ENCODE measurements around the gene TNFRSF19.
"Not testable (repeated sequence)": the region's sequence is repeated elsewhere in the genome, so short reads cannot be mapped to it uniquely, and the experiment has no call there.

Gene TNFRSF19

GRCh38 chr13:23586336-23586735 lies 16.1 kb downstream of the TNFRSF19 start:
- Histone ChIP-seq H3K9me3 (replicated peaks; ENCODE audit: insufficient read depth, low read length) (no peaks in the 10 kb centered on the region), H2AFZ (ENCODE audit: low read length) (no peak overlapping the region), H3K36me3 (replicated peaks; ENCODE audit: insufficient read depth, low read length) (no peaks in the 10 kb centered on the region), H3K4me1 (ENCODE audit: low read length) (no peaks in the 10 kb centered on the region), H4K20me1 (ENCODE audit: insufficient read depth, low read length) (no peaks in the 10 kb centered on the region), H3K79me2 (ENCODE audit: low read length) (no peaks in the 10 kb centered on the region), H3K9ac (ENCODE audit: low read length) (no peak overlapping the region), H3K4me2 (ENCODE audit: low read depth, low read length) (no peak overlapping the region), H3F3A (ENCODE audit: insufficient read depth, low read length) (no peaks in the 10 kb centered on the region), H3K9me2 (replicated peaks; ENCODE audit: insufficient read depth, low read length) (no peaks in the 10 kb centered on the region), H3K4me3 (ENCODE audit: low read length) (no peak overlapping the region), H3K27ac (ENCODE audit: low read length) (no peak overlapping the region), H3K27me3 (replicated peaks; ENCODE audit: insufficient read depth, low read length) (no peaks in the 10 kb centered on the region)
- TF ChIP-seq EZH2 (optimal IDR thresholded peaks at IDR 0.05; ENCODE audit: low read depth, low read length) (no peak), EZH2phosphoT487 (IDR thresholded peaks at IDR 0.05; ENCODE audit: low read length) (no peak), CTCF (IDR thresholded peaks at IDR 0.05; ENCODE audit: low read length) (no peak)
- DNase-seq = no peak

DNA sequence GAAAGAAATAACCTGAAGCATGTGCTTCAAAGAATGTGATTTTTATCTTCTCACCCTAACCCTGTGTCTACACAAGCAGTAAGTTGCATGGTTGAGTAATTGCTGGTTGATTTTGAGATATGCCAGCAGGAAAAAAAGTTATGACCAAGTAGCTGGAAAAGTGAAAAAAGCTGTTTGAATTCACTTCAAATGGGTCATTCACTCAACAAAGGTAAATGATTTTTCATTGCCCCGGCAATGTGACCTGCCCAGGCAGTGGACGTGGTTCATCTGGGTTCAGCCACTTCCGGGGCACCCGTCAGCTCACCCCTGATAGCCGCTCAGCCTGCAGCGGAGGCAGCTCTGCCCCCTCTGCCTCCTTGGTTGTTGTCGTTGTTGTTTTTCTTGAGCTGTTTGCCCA lies 18.5 kb downstream of the TNFRSF19 start:
- Histone ChIP-seq H2AFZ (ENCODE audit: low read length) (no peak overlapping the region), H3K4me3 (ENCODE audit: low read length) (no peak overlapping the region), H3K27me3 (replicated peaks; ENCODE audit: insufficient read depth, low read length) (no peaks in the 10 kb centered on the region), H3K9ac (ENCODE audit: low read length) (no peak overlapping the region), H3K79me2 (ENCODE audit: low read length) (no peaks in the 10 kb centered on the region), H3K4me2 (ENCODE audit: low read depth, low read length) (no peak overlapping the region), H3K9me3 (replicated peaks; ENCODE audit: insufficient read depth, low read length) (no peaks in the 10 kb centered on the region), H4K20me1 (ENCODE audit: insufficient read depth, low read length) (no peaks in the 10 kb centered on the region), H3F3A (ENCODE audit: insufficient read depth, low read length) (no peaks in the 10 kb centered on the region), H3K9me2 (replicated peaks; ENCODE audit: insufficient read depth, low read length) (no peaks in the 10 kb centered on the region), H3K4me1 (ENCODE audit: low read length) (no peaks in the 10 kb centered on the region), H3K27ac (ENCODE audit: low read length) (no peak overlapping the region), H3K36me3 (replicated peaks; ENCODE audit: insufficient read depth, low read length) (no peaks in the 10 kb centered on the region)
- no peak for DNase-seq
- no peak for TF ChIP-seq EZH2phosphoT487 (IDR thresholded peaks at IDR 0.05; ENCODE audit: low read length)

- Histone ChIP-seq H3K4me2 (ENCODE audit: low read depth, low read length) (no peak overlapping the region), H3K36me3 (replicated peaks; ENCODE audit: insufficient read depth, low read length) (no peaks in the 10 kb centered on the region), H3K9ac (ENCODE audit: low read length) (no peak overlapping the region), H3K27ac (ENCODE audit: low read length) (no peak overlapping the region), H2AFZ (ENCODE audit: low read length) (no peak overlapping the region), H3F3A (ENCODE audit: insufficient read depth, low read length) (no peaks in the 10 kb centered on the region), H3K79me2 (ENCODE audit: low read length) (no peaks in the 10 kb centered on the region), H3K9me2 (replicated peaks; ENCODE audit: insufficient read depth, low read length) (no peaks in the 10 kb centered on the region), H3K4me1 (ENCODE audit: low read length) (no peaks in the 10 kb centered on the region), H3K9me3 (replicated peaks; ENCODE audit: insufficient read depth, low read length) (no peaks in the 10 kb centered on the region), H3K4me3 (ENCODE audit: low read length) (no peak overlapping the region), H4K20me1 (ENCODE audit: insufficient read depth, low read length) (no peaks in the 10 kb centered on the region), H3K27me3 (replicated peaks; ENCODE audit: insufficient read depth, low read length) (no peaks in the 10 kb centered on the region)
- TF ChIP-seq CTCF (IDR thresholded peaks at IDR 0.05; ENCODE audit: low read length) (no peak), EZH2phosphoT487 (IDR thresholded peaks at IDR 0.05; ENCODE audit: low read length) (no peak), EZH2 (optimal IDR thresholded peaks at IDR 0.05; ENCODE audit: low read depth, low read length) (no peak)
- no peak for DNase-seq
These were observed 22.4 kb downstream of the TNFRSF19 start for GRCh38 chr13:23592596-23592995.

DNA sequence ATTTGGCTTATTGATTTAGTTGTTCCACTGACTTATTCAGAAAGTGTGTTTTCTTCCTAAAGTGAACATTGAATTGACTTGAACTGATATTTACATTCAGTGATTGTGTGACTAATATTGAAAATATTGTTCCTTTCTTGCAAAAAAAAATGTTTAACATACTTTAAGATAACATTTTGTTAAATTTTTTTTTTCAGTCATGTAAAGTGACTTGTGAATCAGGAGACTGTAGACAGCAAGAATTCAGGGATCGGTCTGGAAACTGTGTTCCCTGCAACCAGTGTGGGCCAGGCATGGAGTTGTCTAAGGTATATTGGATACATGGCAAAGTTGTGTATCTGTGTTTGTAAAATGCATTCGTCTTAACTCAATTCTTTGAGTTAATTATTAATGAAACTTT lies 22.9 kb downstream of the TNFRSF19 start:
- DNase-seq = no peak
- TF ChIP-seq EZH2phosphoT487 (IDR thresholded peaks at IDR 0.05; ENCODE audit: low read length) (no peak), CTCF (IDR thresholded peaks at IDR 0.05; ENCODE audit: low read length) (no peak), EZH2 (optimal IDR thresholded peaks at IDR 0.05; ENCODE audit: low read depth, low read length) (no peak)
- Histone ChIP-seq H2AFZ (ENCODE audit: low read length) (no peak overlapping the region), H3K4me1 (ENCODE audit: low read length) (no peaks in the 10 kb centered on the region), H3K9ac (ENCODE audit: low read length) (no peak overlapping the region), H3F3A (ENCODE audit: insufficient read depth, low read length) (no peaks in the 10 kb centered on the region), H3K4me3 (ENCODE audit: low read length) (no peak overlapping the region), H3K79me2 (ENCODE audit: low read length) (no peaks in the 10 kb centered on the region), H3K27me3 (replicated peaks; ENCODE audit: insufficient read depth, low read length) (no peaks in the 10 kb centered on the region), H3K9me3 (replicated peaks; ENCODE audit: insufficient read depth, low read length) (no peaks in the 10 kb centered on the region), H3K9me2 (replicated peaks; ENCODE audit: insufficient read depth, low read length) (no peaks in the 10 kb centered on the region), H4K20me1 (ENCODE audit: insufficient read depth, low read length) (no peaks in the 10 kb centered on the region), H3K36me3 (replicated peaks; ENCODE audit: insufficient read depth, low read length) (no peaks in the 10 kb centered on the region), H3K27ac (ENCODE audit: low read length) (no peak overlapping the region), H3K4me2 (ENCODE audit: low read depth, low read length) (no peak overlapping the region)

- not testable (repeated sequence) for DNase-seq; H3K4me2 ChIP-seq (ENCODE audit: low read depth, low read length); H3K4me1 ChIP-seq (ENCODE audit: low read length); H2AFZ ChIP-seq (ENCODE audit: low read length); H3K9me2 ChIP-seq (replicated peaks; ENCODE audit: insufficient read depth, low read length); H3K4me3 ChIP-seq (ENCODE audit: low read length); H3K79me2 ChIP-seq (ENCODE audit: low read length); H3K36me3 ChIP-seq (replicated peaks; ENCODE audit: insufficient read depth, low read length); H3K9ac ChIP-seq (ENCODE audit: low read length); H3F3A ChIP-seq (ENCODE audit: insufficient read depth, low read length); H3K27ac ChIP-seq (ENCODE audit: low read length); H3K27me3 ChIP-seq (replicated peaks; ENCODE audit: insufficient read depth, low read length); H3K9me3 ChIP-seq (replicated peaks; ENCODE audit: insufficient read depth, low read length); H4K20me1 ChIP-seq (ENCODE audit: insufficient read depth, low read length)
These were observed 24.1 kb downstream of the TNFRSF19 start for GRCh38 chr13:23594290-23594689.

Data from MM.1S (cell line).